Keratinocyte (primary cell): ENCODE measurements around the gene CRIP3. TPM values are rescaled to one million over a fixed set of nuclear protein-coding genes. Genes with fewer than 3 reads are reported as not detected.
"Not testable (repeated sequence)": the region's sequence is repeated elsewhere in the genome, so short reads cannot be mapped to it uniquely, and the experiment has no call there.

Experiments
- DNase-seq: peaks from one replicate; pipeline ENCODE4 v3.0.0-alpha.2; 2011; ENCODE audit warnings: low read depth, missing footprints, low spot score
- FAIRE-seq: peaks from 2 replicates; lab custom pipeline; 2011; peaks lifted over from hg19 to GRCh38; lab: Jason Lieb, UNC
- H2AFZ ChIP-seq: 2 replicates; pipeline ENCODE4 v1.6.0; 2012; ENCODE audit warnings: low read length, control low read depth, inconsistent platforms; ENCODE audit not compliant: control insufficient read depth
- H3K27ac ChIP-seq: 2 replicates; pipeline ENCODE4 v1.5.1; 2011; ENCODE audit warnings: low read length; ENCODE audit not compliant: control insufficient read depth, insufficient read depth
- H3K27me3 ChIP-seq: 3 replicates; pipeline ENCODE4 v1.6.0; 2011; ENCODE audit warnings: low read length; ENCODE audit not compliant: control insufficient read depth, insufficient read depth; ENCODE audit errors: extremely low read depth
- H3K36me3 ChIP-seq, 2 experiments: 2 replicates in 1 of 2; 3 replicates in 1 of 2; pipeline ENCODE4 v1.5.1; 2011; ENCODE audit warnings: low read length in 2 of 2, mild to moderate bottlenecking in 1 of 2; ENCODE audit not compliant: control insufficient read depth in 2 of 2, insufficient read depth in 2 of 2; ENCODE audit errors: extremely low read depth in 1 of 2
- H3K4me1 ChIP-seq: 3 replicates; pipeline ENCODE4 v1.5.1; 2011; ENCODE audit warnings: low read length; ENCODE audit not compliant: control insufficient read depth, insufficient read depth; ENCODE audit errors: extremely low read depth
- H3K4me2 ChIP-seq: 3 replicates; pipeline ENCODE4 v1.6.0; 2011; ENCODE audit warnings: low read depth, low read length; ENCODE audit not compliant: control insufficient read depth, insufficient read depth; ENCODE audit errors: extremely low read depth
- H3K4me3 ChIP-seq, 3 experiments: fragments of 200-600 bp in 1 of 3; sonication (generic) in 1 of 3; 2 replicates in 2 of 3; 3 replicates in 1 of 3; pipeline ENCODE4 v1.5.1; 2011 to 2016; ENCODE audit warnings: low read length in 3 of 3, mild to moderate bottlenecking in 3 of 3, control low read depth in 2 of 3, inconsistent platforms in 1 of 3, low read depth in 1 of 3, mixed read lengths in 1 of 3, mixed run types in 1 of 3, moderate library complexity in 1 of 3; ENCODE audit not compliant: control insufficient read depth in 2 of 3, insufficient read depth in 2 of 3; ENCODE audit errors: extremely low read depth in 1 of 3
- H3K79me2 ChIP-seq: 2 replicates; pipeline ENCODE4 v1.6.0; 2012; ENCODE audit warnings: low read length; ENCODE audit not compliant: control insufficient read depth, insufficient read depth
- H3K9ac ChIP-seq: 3 replicates; pipeline ENCODE4 v1.6.0; 2011; ENCODE audit warnings: low read length; ENCODE audit not compliant: control insufficient read depth, insufficient read depth; ENCODE audit errors: extremely low read depth
- H3K9me1 ChIP-seq: 3 replicates; pipeline ENCODE4 v1.6.0; 2011; ENCODE audit warnings: low read length; ENCODE audit not compliant: control insufficient read depth, insufficient read depth; ENCODE audit errors: extremely low read depth
- H3K9me3 ChIP-seq: 2 replicates; pipeline ENCODE4 v1.5.1; 2012; ENCODE audit warnings: low read depth, low read length; ENCODE audit not compliant: control insufficient read depth
- H4K20me1 ChIP-seq: 3 replicates; pipeline ENCODE4 v1.6.0; 2011; ENCODE audit warnings: low read length; ENCODE audit not compliant: control insufficient read depth, insufficient read depth; ENCODE audit errors: extremely low read depth
- CTCF ChIP-seq, 3 experiments: IDR thresholded peaks in 1 of 3; conservative IDR thresholded peaks in 1 of 3; optimal IDR thresholded peaks in 1 of 3; 2 replicates in 2 of 3; 3 replicates in 1 of 3; pipeline versions ENCODE3 to v1.5.1; 2011; ENCODE audit warnings: low read length in 3 of 3, mild to moderate bottlenecking in 3 of 3, moderate library complexity in 2 of 3, control low read depth in 1 of 3, inconsistent platforms in 1 of 3; ENCODE audit not compliant: insufficient read depth in 2 of 3; ENCODE audit errors: extremely low read depth in 1 of 3
- EZH2 ChIP-seq: IDR thresholded peaks from one replicate; pipeline ENCODE4 v1.6.1; 2012; ENCODE audit warnings: inconsistent platforms, mild to moderate bottlenecking, low read length, moderate library complexity
- dilution Hi-C: fragments of 300-500 bp; cut with MboI; formaldehyde crosslinking; loops from one replicate; pipeline ENCODE4 v1.7.0; 2020; ENCODE audit warnings: low sequenced_read_pairs; ENCODE audit not compliant: extremely low pct_ligation_motif_present
- polyA plus RNA-seq, 5 experiments: library from polyadenylated mRNA; depleted of rRNA in 3 of 5; stranded (reverse) in 3 of 5; stranded (forward) in 1 of 5; unstranded in 1 of 5; fragments of >200 nt; gene quantifications; 1 replicate in 1 of 5; 2 replicates in 3 of 5; 3 replicates in 1 of 5; pipeline versions ENCODE4 v1.2.1 to v1.2.3, GENCODE V29; 2011 to 2012; ENCODE audit warnings: missing spikeins in 2 of 5, low read depth in 1 of 5, low replicate concordance in 1 of 5

Gene CRIP3
- polyA plus RNA-seq, 1 donor (not counting 4 experiments of a cell fraction or from before 2014, with no cell fraction given) = 0.26 TPM

- no peaks in the 10 kb centered on the region for H3K4me1 ChIP-seq
- H3K9ac ChIP-seq = no peak overlapping the region
- no peaks in the 10 kb centered on the region for H3K27me3 ChIP-seq
- H3K4me2 ChIP-seq = no peak overlapping the region
- DNase-seq (no peak), FAIRE-seq (no peak)
- dilution Hi-C loops = no loop called here
- no peaks in the 10 kb centered on the region for H3K9me1 ChIP-seq
- no peak overlapping the region for H3K4me3 ChIP-seq
- H3K36me3 ChIP-seq = peaks cover 6 to 14% of the 10 kb centered on the region in 2 experiments
- no peaks in the 10 kb centered on the region for H3K79me2 ChIP-seq
- TF ChIP-seq CTCF (optimal IDR thresholded peaks at IDR 0.05 in 1 of 3, IDR thresholded peaks at IDR 0.05 in 1 of 3, conservative IDR thresholded peaks at IDR 0.05 in 1 of 3; ENCODE audit: extremely low read depth in 1 of 3, insufficient read depth in 2 of 3, low read length in 3 of 3) (no peak), EZH2 (no peak)
- no peaks in the 10 kb centered on the region for H4K20me1 ChIP-seq
- no peak overlapping the region for H3K27ac ChIP-seq
- H2AFZ ChIP-seq = no peak overlapping the region
- no peaks in the 10 kb centered on the region for H3K9me3 ChIP-seq
Observed at GRCh38 chr6:43347444-43347843, 38.8 kb upstream of the CRIP3 start.

GRCh38 chr6:43347021-43347420, 38.4 kb upstream of the CRIP3 start:
- H3K9ac ChIP-seq = no peak overlapping the region
- H2AFZ ChIP-seq = no peak overlapping the region
- dilution Hi-C loops = no loop called here
- DNase-seq = no peak
- H3K27ac ChIP-seq = no peak overlapping the region
- peaks cover 9 to 16% of the 10 kb centered on the region in 2 experiments for H3K36me3 ChIP-seq
- H3K9me1 ChIP-seq = no peaks in the 10 kb centered on the region
- no peaks in the 10 kb centered on the region for H3K79me2 ChIP-seq
- H3K27me3 ChIP-seq = no peaks in the 10 kb centered on the region
- no peaks in the 10 kb centered on the region for H3K4me1 ChIP-seq
- H3K9me3 ChIP-seq = no peaks in the 10 kb centered on the region
- H3K4me2 ChIP-seq = no peak overlapping the region
- TF ChIP-seq CTCF (optimal IDR thresholded peaks at IDR 0.05 in 1 of 3, IDR thresholded peaks at IDR 0.05 in 1 of 3, conservative IDR thresholded peaks at IDR 0.05 in 1 of 3; ENCODE audit: extremely low read depth in 1 of 3, insufficient read depth in 2 of 3, low read length in 3 of 3) (no peak), EZH2 (no peak)
- no peak overlapping the region for H3K4me3 ChIP-seq
- no peak for FAIRE-seq
- no peaks in the 10 kb centered on the region for H4K20me1 ChIP-seq

GRCh38 chr6:43346243-43346642, 37.6 kb upstream of the CRIP3 start:
- H3K36me3 ChIP-seq = peaks cover 8 to 20% of the 10 kb centered on the region in 2 experiments
- H3K9me3 ChIP-seq, FAIRE-seq, H3K4me1 ChIP-seq, H3K27me3 ChIP-seq, H3K9ac ChIP-seq, H4K20me1 ChIP-seq, H3K27ac ChIP-seq, H3K79me2 ChIP-seq, dilution Hi-C loops, H2AFZ ChIP-seq, H3K9me1 ChIP-seq, H3K4me3 ChIP-seq, H3K4me2 ChIP-seq, DNase-seq: not testable (repeated sequence)
